Central memory CD8-positive, alpha-beta T cell (primary cell): ENCODE measurements around the gene HRH1.
"Not testable (repeated sequence)": the region's sequence is repeated elsewhere in the genome, so short reads cannot be mapped to it uniquely, and the experiment has no call there.

Experiments used
- ATAC-seq: fragments of 150-1000 bp; cut with Tn5 transposase; replicated peaks from 2 replicates; pipeline ENCODE4 v1.10.0; 2022; ENCODE audit warnings: mild to moderate bottlenecking, moderate FRiP score, moderate number of reproducible peaks; ENCODE audit not compliant: poor library complexity, severe bottlenecking; ENCODE audit errors: extremely low read depth
- DNase-seq, 2 donors: peaks; one replicate each; pipeline ENCODE4 v3.0.0; 2021; ENCODE audit warnings: low spot score in 2 of 2
- H3K27ac Mint-ChIP-seq: one replicate; pipeline ENCODE4 v1.8.0; 2022; ENCODE audit warnings: low read depth, mild to moderate bottlenecking, moderate library complexity, mixed read lengths
- H3K27me3 Mint-ChIP-seq: one replicate; pipeline ENCODE4 v1.8.0; 2022; ENCODE audit warnings: mixed read lengths
- H3K36me3 Mint-ChIP-seq: one replicate; pipeline ENCODE4 v1.8.0; 2022; ENCODE audit warnings: mild to moderate bottlenecking, moderate library complexity, mixed read lengths; ENCODE audit not compliant: insufficient read depth
- H3K4me1 Mint-ChIP-seq: one replicate; pipeline ENCODE4 v1.8.0; 2022; ENCODE audit warnings: mixed read lengths
- H3K4me3 Mint-ChIP-seq: one replicate; pipeline ENCODE4 v1.8.0; 2022; ENCODE audit warnings: mild to moderate bottlenecking, moderate library complexity, mixed read lengths
- H3K9me3 Mint-ChIP-seq: one replicate; pipeline ENCODE4 v1.8.0; 2022; ENCODE audit warnings: mixed read lengths

The HRH1 gene

DNA sequence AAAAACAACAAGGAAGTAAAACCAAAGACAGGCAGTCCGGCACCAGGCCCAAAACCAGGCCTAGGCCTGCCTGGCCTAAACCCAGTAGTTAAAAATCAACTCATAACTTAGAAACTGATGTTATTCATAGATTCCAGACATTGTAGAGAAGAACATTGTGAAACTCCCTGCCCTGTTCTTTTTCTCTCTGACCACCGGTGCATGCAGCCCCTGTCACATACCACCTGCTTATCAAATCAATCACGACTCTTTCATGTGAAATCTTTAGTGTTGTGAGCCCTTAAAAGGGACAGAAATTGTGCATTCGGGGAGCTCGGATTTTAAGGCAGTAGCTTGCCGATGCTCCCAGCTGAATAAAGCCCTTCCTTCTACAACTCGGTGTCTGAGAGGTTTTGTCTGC lies 22.4 kb upstream of the HRH1 start:
- H3K36me3 Mint-ChIP-seq, H3K9me3 Mint-ChIP-seq, H3K4me1 Mint-ChIP-seq, ATAC-seq, DNase-seq, H3K27ac Mint-ChIP-seq, H3K4me3 Mint-ChIP-seq, H3K27me3 Mint-ChIP-seq: not testable (repeated sequence)

DNA sequence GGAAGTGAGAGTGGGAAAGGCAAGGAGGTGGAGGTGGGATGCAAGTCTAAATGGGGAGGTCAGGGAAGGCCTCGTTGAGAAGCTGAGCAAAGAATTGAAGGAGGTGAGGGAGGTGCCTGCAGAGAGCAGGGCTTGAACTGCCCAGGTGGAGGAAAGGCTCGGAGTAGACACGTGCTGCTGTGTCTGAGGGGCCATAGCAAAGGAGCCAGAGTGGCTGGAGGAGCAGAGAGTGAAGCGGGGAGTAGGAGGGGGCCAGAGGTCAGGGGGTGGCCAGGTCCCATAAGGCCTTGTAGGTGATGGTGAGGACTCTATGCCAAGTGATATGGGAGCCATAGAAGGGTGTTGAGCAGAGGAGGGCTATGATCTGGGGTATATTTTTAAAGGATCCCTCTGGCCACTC lies 21.4 kb upstream of the HRH1 start:
- H3K4me3 Mint-ChIP-seq = no peak overlapping the region
- ATAC-seq = no peak
- no peak overlapping the region for H3K27ac Mint-ChIP-seq
- no peaks in the 10 kb centered on the region for H3K27me3 Mint-ChIP-seq
- no peak for DNase-seq
- no peaks in the 10 kb centered on the region for H3K9me3 Mint-ChIP-seq
- H3K4me1 Mint-ChIP-seq = no peaks in the 10 kb centered on the region
- no peaks in the 10 kb centered on the region for H3K36me3 Mint-ChIP-seq

DNA sequence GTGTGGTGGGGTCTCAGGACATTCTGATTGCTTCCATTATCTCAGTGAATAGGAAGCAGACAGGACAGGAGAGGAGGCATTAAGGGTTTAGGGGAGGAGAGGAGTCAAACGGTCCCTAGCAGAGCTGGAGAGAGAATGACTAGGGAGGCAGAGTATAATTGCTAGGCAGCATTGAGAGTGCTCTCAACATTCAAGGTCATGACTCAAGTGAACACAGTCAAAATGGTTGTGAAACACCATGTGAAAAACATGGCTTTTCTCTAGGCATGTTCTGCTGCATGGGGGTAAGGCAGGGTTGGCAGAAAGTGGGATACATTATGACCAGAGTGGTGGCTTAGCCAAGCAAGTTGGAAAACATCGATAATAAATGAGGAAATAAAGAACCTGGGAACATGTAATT lies 19.5 kb upstream of the HRH1 start:
- ATAC-seq (no peak), DNase-seq (no peak)
- H3K27ac Mint-ChIP-seq = no peak overlapping the region
- H3K9me3 Mint-ChIP-seq = no peaks in the 10 kb centered on the region
- no peak overlapping the region for H3K4me3 Mint-ChIP-seq
- no peaks in the 10 kb centered on the region for H3K4me1 Mint-ChIP-seq
- H3K27me3 Mint-ChIP-seq = peaks cover 7% of the 10 kb centered on the region
- no peaks in the 10 kb centered on the region for H3K36me3 Mint-ChIP-seq

DNA sequence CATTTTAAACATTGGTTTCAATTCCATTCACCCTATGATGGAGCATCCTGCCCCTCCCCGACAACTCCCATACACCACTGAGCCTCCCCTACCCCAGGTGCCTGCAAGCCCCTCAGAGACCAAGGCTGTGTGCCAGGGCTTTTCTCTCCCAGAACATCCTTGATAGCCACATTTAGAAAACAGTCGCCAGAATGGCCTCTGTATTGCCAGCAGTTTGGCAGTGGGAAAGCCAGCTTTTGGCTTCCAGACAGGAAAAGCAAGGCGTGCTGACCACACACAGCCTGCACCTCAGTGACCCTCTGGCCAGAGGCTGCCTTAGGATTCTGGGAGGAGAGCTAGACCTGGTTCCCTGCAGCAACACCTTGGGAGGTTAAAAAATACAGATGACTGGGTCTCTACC lies 18.2 kb upstream of the HRH1 start:
- peaks cover 6% of the 10 kb centered on the region for H3K4me1 Mint-ChIP-seq
- no peak overlapping the region for H3K4me3 Mint-ChIP-seq
- H3K27me3 Mint-ChIP-seq = peaks cover 19% of the 10 kb centered on the region
- no peak overlapping the region for H3K27ac Mint-ChIP-seq
- ATAC-seq (no peak), DNase-seq (no peak)
- H3K36me3 Mint-ChIP-seq = no peaks in the 10 kb centered on the region
- no peaks in the 10 kb centered on the region for H3K9me3 Mint-ChIP-seq

DNA sequence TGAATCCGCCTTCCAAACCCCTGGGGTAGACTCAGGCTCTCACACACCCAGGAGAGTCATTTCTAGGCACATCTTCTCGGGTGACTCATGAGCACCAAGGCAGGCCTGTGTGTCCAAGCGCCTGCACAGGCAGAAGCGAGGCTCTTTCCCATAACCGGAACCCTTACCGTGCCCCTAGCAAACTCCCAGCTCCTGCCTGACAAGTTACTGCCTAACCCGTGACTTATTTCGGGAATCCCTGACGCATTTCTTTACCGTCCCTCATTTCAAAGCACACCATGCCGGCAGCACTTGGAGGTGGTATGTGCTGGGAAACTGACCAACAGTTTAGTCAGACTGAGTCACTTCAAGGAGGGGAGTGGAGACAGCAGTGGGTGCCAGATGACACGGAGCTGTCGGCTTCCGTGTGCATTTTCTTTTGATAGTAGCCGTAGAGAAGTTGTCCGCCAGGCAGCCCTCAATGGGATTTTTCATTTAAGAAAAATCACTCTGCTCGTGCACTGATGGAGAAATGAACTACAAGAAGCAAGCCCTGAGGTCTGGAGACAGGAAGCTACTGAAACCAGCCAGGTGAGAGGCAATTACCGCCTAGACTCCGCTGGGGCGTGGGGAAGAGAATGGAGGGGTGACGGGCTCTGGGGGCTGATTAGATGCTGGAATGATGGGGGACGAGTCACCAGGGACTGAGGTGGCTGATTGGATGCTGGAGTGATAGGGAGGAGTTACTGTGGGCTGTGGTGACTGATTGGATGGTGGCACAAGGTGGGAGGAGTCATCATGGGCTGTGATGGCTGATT lies 17.3 kb upstream of the HRH1 start:
- DNase-seq = no peak

DNA sequence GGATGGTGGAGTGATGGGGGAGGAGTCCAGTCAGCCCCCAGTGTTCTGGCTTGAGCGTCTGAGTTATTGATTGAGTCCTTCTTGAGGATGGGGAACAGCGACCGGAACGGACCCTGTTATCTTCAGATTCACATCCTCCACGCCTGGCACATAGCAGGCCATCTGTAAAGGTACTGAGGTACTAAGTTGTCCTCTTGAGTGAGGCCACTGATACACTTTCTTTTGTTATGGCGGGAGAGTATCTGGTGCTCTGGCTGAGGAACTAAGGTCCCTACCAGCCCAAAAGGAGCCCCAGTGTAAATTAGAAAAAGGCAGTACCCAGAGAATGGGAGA lies 16.7 kb upstream of the HRH1 start:
- ATAC-seq (no peak), DNase-seq (no peak)
- H3K4me1 Mint-ChIP-seq = peaks cover 6% of the 10 kb centered on the region
- H3K27ac Mint-ChIP-seq = no peak overlapping the region
- peaks cover 28% of the 10 kb centered on the region for H3K27me3 Mint-ChIP-seq
- H3K36me3 Mint-ChIP-seq = no peaks in the 10 kb centered on the region
- no peak overlapping the region for H3K4me3 Mint-ChIP-seq
- H3K9me3 Mint-ChIP-seq = no peaks in the 10 kb centered on the region

More for the DNA sequence above, 17.3 kb upstream of the HRH1 start:
- no peaks in the 10 kb centered on the region for H3K36me3 Mint-ChIP-seq
- no peaks in the 10 kb centered on the region for H3K9me3 Mint-ChIP-seq
- peaks cover 6% of the 10 kb centered on the region for H3K4me1 Mint-ChIP-seq
- H3K4me3 Mint-ChIP-seq = no peak overlapping the region
- no peak overlapping the region for H3K27ac Mint-ChIP-seq
- H3K27me3 Mint-ChIP-seq = peaks cover 22% of the 10 kb centered on the region
- no peak for ATAC-seq

DNA sequence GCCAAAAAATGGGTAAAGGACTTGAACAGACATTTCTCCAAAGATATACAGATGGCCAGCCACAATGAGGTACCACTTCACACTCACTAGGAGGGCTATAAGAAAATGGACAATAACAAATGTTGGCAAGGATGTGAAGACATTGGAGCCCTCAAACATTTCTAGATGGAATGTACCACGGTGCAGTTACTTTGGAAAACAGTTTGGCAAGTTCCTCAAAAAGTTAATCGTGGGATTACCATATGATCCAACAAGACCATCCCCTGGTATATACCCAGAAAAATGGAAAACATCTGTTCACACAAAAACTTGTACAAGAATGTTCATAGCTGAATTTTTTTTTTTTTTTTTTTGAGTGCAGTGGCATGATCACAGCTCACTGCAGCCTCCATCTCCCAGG lies 15.9 kb upstream of the HRH1 start:
- DNase-seq = no peak
- no peak for ATAC-seq
- Mint-ChIP-seq H3K4me3 (no peak overlapping the region), H3K27me3 (peaks cover 35% of the 10 kb centered on the region), H3K9me3 (no peaks in the 10 kb centered on the region), H3K4me1 (peaks cover 6% of the 10 kb centered on the region), H3K27ac (no peak overlapping the region), H3K36me3 (no peaks in the 10 kb centered on the region)

DNA sequence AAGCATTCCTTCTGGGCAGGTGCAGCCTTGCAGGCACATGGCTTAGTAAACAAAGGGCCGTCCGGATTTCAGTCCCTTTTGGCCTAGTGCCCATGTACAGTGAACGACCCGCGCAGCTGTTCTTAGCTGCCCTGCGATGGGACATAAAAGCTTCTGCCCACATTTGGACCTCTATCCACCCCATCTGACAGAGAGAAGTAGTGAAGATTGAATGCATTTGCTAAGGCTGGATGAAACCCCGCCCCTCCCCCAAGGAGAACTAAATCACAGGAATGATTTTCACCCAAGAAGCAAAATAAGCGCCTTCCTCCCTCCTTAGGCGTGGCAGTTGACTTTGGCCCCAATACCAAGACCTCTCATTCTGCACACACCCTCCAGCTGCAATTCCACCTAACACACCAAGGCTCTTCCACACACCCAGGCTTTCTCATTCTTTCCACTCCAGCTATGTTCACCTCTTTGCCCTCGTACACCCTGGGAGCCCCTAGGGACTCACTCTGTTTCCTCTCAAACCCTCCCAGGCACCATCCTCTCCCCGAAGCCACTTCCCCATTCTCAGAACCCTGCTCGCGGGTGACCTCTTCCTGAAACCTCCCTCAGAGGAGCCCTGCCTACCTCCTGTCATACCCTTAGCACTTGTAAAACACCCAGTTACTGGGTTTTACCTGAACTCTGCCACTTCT lies 14.1 kb upstream of the HRH1 start:
- no peaks in the 10 kb centered on the region for H3K36me3 Mint-ChIP-seq
- peaks cover 6% of the 10 kb centered on the region for H3K4me1 Mint-ChIP-seq
- H3K4me3 Mint-ChIP-seq = no peak overlapping the region
- DNase-seq (no peak), ATAC-seq (no peak)
- H3K9me3 Mint-ChIP-seq = no peaks in the 10 kb centered on the region
- peaks cover 51% of the 10 kb centered on the region for H3K27me3 Mint-ChIP-seq
- H3K27ac Mint-ChIP-seq = peak overlapping the region; percentile 23

DNA sequence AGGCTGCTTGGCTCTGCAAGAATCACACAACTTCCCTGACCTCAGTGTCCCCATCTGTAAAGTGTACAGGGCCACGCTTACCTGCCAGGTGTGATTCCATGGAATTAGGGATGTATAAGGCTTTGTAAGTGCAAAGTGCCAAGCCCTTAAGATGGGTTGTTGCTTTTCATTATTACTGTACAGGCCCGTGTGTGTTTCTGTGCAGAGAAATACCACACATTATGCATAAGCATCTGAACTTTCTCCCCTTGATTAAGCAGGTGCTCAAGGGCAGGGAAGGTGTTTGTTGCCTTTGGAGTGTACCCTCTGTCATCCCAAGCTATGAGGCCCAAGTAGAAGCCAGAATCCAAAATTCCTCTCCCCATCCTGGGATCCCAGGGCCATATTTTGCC lies 13.6 kb upstream of the HRH1 start:
- H3K27ac Mint-ChIP-seq = peak overlapping the region; percentile 23
- ATAC-seq = no peak
- H3K4me3 Mint-ChIP-seq = no peak overlapping the region

DNA sequence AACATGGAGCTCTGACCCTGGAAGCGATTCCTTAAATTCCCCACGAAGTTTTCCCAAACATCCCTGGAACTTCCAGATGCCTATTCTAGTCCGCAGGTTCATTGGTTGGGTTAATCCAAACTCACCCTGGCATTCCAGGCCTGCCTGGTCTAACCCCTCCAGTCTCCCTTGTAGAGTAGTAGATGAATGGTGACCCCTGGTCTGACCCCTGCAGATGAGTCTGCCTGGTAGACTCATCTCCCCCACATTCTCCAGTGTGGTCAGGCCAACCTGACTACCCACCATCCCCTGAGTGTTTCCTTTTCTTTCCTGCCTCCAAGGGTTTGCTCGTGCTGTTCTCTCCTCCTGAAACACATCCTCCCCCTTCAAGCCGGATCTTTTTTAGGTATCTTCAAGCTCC lies 10.8 kb upstream of the HRH1 start:
- Mint-ChIP-seq H3K27ac (no peak overlapping the region), H3K4me3 (no peak overlapping the region), H3K9me3 (no peaks in the 10 kb centered on the region), H3K36me3 (no peaks in the 10 kb centered on the region), H3K27me3 (peaks cover 68% of the 10 kb centered on the region), H3K4me1 (peaks cover 6% of the 10 kb centered on the region)
- ATAC-seq (no peak), DNase-seq (no peak)

More for the DNA sequence above, 13.6 kb upstream of the HRH1 start:
- peaks cover 6% of the 10 kb centered on the region for H3K4me1 Mint-ChIP-seq
- H3K9me3 Mint-ChIP-seq = no peaks in the 10 kb centered on the region
- H3K36me3 Mint-ChIP-seq = no peaks in the 10 kb centered on the region
- peaks cover 57% of the 10 kb centered on the region for H3K27me3 Mint-ChIP-seq
- no peak for DNase-seq

DNA sequence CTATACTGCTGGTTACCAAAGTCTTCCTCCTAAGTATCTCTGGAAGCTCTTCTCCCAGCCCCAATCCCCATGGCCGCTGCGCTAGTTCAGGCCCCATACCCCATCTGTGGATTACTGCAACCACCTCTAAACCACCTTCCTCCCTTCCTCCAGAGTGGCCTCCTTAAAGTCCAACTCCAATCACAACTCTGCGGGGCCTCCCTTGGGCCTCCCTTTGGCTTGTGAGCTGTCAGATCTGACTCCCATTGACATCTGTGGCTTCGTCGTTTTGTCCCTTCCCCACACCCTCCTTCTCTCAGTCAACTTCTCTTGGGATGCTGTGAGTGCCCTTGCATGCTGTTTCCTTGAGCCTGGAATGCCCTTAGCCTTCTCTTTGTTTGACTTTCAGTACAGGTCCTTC lies 9.3 kb upstream of the HRH1 start:
- peaks cover 6% of the 10 kb centered on the region for H3K4me1 Mint-ChIP-seq
- DNase-seq (no peak), ATAC-seq (no peak)
- no peak overlapping the region for H3K4me3 Mint-ChIP-seq
- no peaks in the 10 kb centered on the region for H3K9me3 Mint-ChIP-seq
- no peaks in the 10 kb centered on the region for H3K36me3 Mint-ChIP-seq
- H3K27me3 Mint-ChIP-seq = peaks cover 75% of the 10 kb centered on the region
- H3K27ac Mint-ChIP-seq = no peak overlapping the region

DNA sequence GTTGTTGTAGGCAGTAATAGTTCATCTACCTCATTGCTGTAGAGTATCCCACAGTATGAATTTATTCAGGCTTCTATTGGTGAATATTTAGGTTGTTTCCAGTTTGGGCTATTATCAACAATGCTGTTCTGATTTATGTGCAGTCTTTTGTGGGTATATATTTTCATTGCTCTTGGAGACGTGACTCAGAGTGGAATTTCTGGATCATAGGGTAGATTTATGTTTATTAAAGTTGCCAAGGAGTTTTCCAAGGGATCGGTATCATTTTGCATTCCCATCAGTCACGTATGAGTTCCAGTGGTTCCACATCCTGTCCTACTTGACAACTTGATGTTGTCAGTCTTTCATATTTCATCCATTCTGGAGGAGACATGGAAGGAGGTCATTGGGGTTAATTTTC lies 8.4 kb upstream of the HRH1 start:
- no peak overlapping the region for H3K27ac Mint-ChIP-seq
- no peak overlapping the region for H3K4me3 Mint-ChIP-seq
- peaks cover 75% of the 10 kb centered on the region for H3K27me3 Mint-ChIP-seq
- H3K9me3 Mint-ChIP-seq = no peaks in the 10 kb centered on the region
- no peak for ATAC-seq
- no peaks in the 10 kb centered on the region for H3K4me1 Mint-ChIP-seq
- H3K36me3 Mint-ChIP-seq = no peaks in the 10 kb centered on the region
- no peak for DNase-seq
